Hepatocyte (in vitro differentiated cells): Measurements from ENCODE around the gene ADAMTSL1.

ENCODE experiments used
- EZH2 ChIP-seq: fragments of 200-600 bp; sonication (generic); IDR thresholded peaks from 2 replicates; pipeline ENCODE4 v1.6.1; 2016; ENCODE audit warnings: antibody characterized with exemption, mild to moderate bottlenecking, borderline replicate concordance
- EZH2phosphoT487 ChIP-seq: fragments of 200-600 bp; sonication (generic); IDR thresholded peaks from one replicate; pipeline ENCODE4 v1.6.1; 2018; ENCODE audit warnings: antibody characterized with exemption, mild to moderate bottlenecking, low read depth, moderate library complexity; ENCODE audit not compliant: unreplicated experiment, severe bottlenecking
- TF ChIP-seq, protein P1 (sequence below): fragments of 200-600 bp; sonication (generic); IDR thresholded peaks from 2 replicates; pipeline ENCODE4 v1.5.1; 2016; ENCODE audit warnings: antibody characterized with exemption, mild to moderate bottlenecking; ENCODE audit not compliant: poor library complexity

DNA sequence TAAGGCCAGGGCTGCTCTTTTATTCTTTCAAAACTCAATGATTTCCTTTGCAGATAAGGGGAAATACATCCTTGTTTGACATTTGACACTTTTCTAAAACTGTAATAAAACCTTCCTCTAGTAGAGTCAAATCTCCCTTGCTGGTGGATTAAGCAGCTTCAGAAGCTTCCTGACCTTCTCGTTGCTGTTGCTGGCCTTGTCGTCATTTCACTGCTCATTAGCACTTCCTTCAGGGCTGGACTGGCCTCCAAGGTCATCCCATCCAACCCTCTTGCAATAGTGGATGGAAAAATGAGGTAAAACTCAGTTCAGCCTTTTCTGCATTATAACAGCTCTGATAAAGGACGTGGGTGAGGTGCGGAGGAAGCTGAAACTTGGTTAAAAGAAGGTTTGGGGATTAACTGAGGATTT lies 1.1 kb upstream of the ADAMTSL1 start:
- TF ChIP-seq, protein P1, sequence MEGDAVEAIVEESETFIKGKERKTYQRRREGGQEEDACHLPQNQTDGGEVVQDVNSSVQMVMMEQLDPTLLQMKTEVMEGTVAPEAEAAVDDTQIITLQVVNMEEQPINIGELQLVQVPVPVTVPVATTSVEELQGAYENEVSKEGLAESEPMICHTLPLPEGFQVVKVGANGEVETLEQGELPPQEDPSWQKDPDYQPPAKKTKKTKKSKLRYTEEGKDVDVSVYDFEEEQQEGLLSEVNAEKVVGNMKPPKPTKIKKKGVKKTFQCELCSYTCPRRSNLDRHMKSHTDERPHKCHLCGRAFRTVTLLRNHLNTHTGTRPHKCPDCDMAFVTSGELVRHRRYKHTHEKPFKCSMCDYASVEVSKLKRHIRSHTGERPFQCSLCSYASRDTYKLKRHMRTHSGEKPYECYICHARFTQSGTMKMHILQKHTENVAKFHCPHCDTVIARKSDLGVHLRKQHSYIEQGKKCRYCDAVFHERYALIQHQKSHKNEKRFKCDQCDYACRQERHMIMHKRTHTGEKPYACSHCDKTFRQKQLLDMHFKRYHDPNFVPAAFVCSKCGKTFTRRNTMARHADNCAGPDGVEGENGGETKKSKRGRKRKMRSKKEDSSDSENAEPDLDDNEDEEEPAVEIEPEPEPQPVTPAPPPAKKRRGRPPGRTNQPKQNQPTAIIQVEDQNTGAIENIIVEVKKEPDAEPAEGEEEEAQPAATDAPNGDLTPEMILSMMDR, result no peak
- TF ChIP-seq EZH2, result no peak
- TF ChIP-seq EZH2phosphoT487, result no peak
